IMR-90 (cell line): ENCODE data around the gene DAD1. TPM values are rescaled to one million over a fixed set of nuclear protein-coding genes. Genes with fewer than 3 reads are reported as not detected.

ENCODE experiments used
- ATAC-seq: fragments of 200-7000 bp; cut with Tn5 transposase; 2 replicates; pipeline ENCODE4 v1.9.1; 2020; ENCODE audit warnings: low read depth, mild to moderate bottlenecking, moderate library complexity
- BruUV-seq: library from RNA; stranded (reverse); fragments of 400-500 nt; replicated peaks from 2 replicates; lab custom pipeline; 2021; lab: Mats Ljungman, UMichigan
- CTCF ChIA-PET: fragments of 300-600 bp; formaldehyde crosslinking; extraction: SDS; loops from one replicate; lab custom pipeline; 2021; ENCODE audit warnings: antibody characterized with exemption; lab: Yijun Ruan, JAX
- POLR2A ChIA-PET: fragments of 300-600 bp; sonication (Branson Sonifier 250); formaldehyde crosslinking; loops from one replicate; lab custom pipeline; 2022; ENCODE audit warnings: antibody characterized with exemption; ENCODE audit not compliant: unreplicated experiment; lab: Charles Lee
- DNase-seq: peaks from one replicate; pipeline ENCODE4 v3.0.0; 2013
- H2AFZ ChIP-seq: replicated peaks from 2 replicates; pipeline ENCODE3; 2013; ENCODE audit warnings: low read length, mild to moderate bottlenecking; ENCODE audit not compliant: poor library complexity
- H2AK5ac ChIP-seq: 2 replicates; pipeline ENCODE4 v1.6.1; 2013; ENCODE audit warnings: low read depth, low read length, inconsistent platforms
- H2AK9ac ChIP-seq: replicated peaks from 2 replicates; pipeline ENCODE3; 2013; ENCODE audit warnings: mild to moderate bottlenecking, low read depth, low read length, moderate library complexity; ENCODE audit not compliant: poor library complexity
- H2BK120ac ChIP-seq: 2 replicates; pipeline ENCODE4 v1.6.1; 2013; ENCODE audit warnings: low read depth, low read length, inconsistent platforms
- H2BK15ac ChIP-seq: 3 replicates; pipeline ENCODE4 v1.6.1; 2013; ENCODE audit warnings: low read depth, low read length, inconsistent platforms
- H2BK20ac ChIP-seq: 2 replicates; pipeline ENCODE4 v1.6.1; 2013; ENCODE audit warnings: low read depth, mild to moderate bottlenecking, inconsistent platforms, low read length, moderate library complexity
- H2BK5ac ChIP-seq: 2 replicates; pipeline ENCODE4 v1.6.1; 2013; ENCODE audit warnings: mild to moderate bottlenecking, low read depth, low read length, inconsistent platforms; ENCODE audit not compliant: poor library complexity, severe bottlenecking
- H3K14ac ChIP-seq: replicated peaks from 2 replicates; pipeline ENCODE4 v1.6.1; 2013; ENCODE audit warnings: low read depth, low read length, inconsistent platforms
- H3K18ac ChIP-seq: 2 replicates; pipeline ENCODE4 v1.6.1; 2013; ENCODE audit warnings: low read depth, low read length, control low read depth
- H3K23ac ChIP-seq: 2 replicates; pipeline ENCODE4 v1.6.1; 2013; ENCODE audit warnings: low read depth, low read length, inconsistent platforms
- H3K27ac ChIP-seq: 2 replicates; pipeline ENCODE4 v1.5.1; 2013; ENCODE audit warnings: mild to moderate bottlenecking, control low read depth, low read length; ENCODE audit not compliant: insufficient read depth
- H3K27me3 ChIP-seq: 2 replicates; pipeline ENCODE4 v1.6.1; 2013; ENCODE audit warnings: low read length; ENCODE audit not compliant: control insufficient read depth, insufficient read depth
- H3K36me3 ChIP-seq: 2 replicates; pipeline ENCODE4 v1.6.1; 2013; ENCODE audit warnings: low read length, mixed read lengths; ENCODE audit not compliant: control insufficient read depth, insufficient read depth
- H3K4ac ChIP-seq: 2 replicates; pipeline ENCODE4 v1.6.1; 2013; ENCODE audit warnings: low read depth, low read length, inconsistent platforms
- H3K4me1 ChIP-seq: 2 replicates; pipeline ENCODE4 v1.6.1; 2013; ENCODE audit warnings: low read length, mixed read lengths; ENCODE audit not compliant: control insufficient read depth, insufficient read depth
- H3K4me2 ChIP-seq: 2 replicates; pipeline ENCODE4 v1.6.1; 2013; ENCODE audit warnings: low read depth, mild to moderate bottlenecking, control low read depth, low read length, moderate library complexity
- H3K4me3 ChIP-seq: 2 replicates; pipeline ENCODE4 v1.5.1; 2013; ENCODE audit warnings: low read depth, mild to moderate bottlenecking, control low read depth, low read length, moderate library complexity; ENCODE audit not compliant: insufficient read depth
- H3K56ac ChIP-seq: 2 replicates; pipeline ENCODE4 v1.6.1; 2013; ENCODE audit warnings: low read length, inconsistent platforms; ENCODE audit not compliant: insufficient read depth; ENCODE audit errors: extremely low read depth
- H3K79me1 ChIP-seq, 2 experiments: 2 replicates each; pipeline ENCODE4 v1.6.1; 2013; ENCODE audit warnings: low read length in 2 of 2, inconsistent platforms in 1 of 2, low read depth in 1 of 2
- H3K9ac ChIP-seq: 2 replicates; pipeline ENCODE4 v1.6.1; 2013; ENCODE audit warnings: low read depth, low read length, control low read depth
- H3K9me1 ChIP-seq: 2 replicates; pipeline ENCODE4 v1.6.1; 2013; ENCODE audit warnings: low read length, inconsistent platforms; ENCODE audit not compliant: insufficient read depth
- H3K9me3 ChIP-seq: 2 replicates; pipeline ENCODE4 v1.6.1; 2013; ENCODE audit warnings: low read length; ENCODE audit not compliant: control insufficient read depth, insufficient read depth
- H4K20me1 ChIP-seq: 2 replicates; pipeline ENCODE4 v1.6.1; 2013; ENCODE audit warnings: low read length, inconsistent platforms; ENCODE audit not compliant: insufficient read depth
- H4K5ac ChIP-seq: 2 replicates; pipeline ENCODE4 v1.6.1; 2013; ENCODE audit warnings: mild to moderate bottlenecking, low read depth, low read length, control low read depth
- H4K8ac ChIP-seq, 2 experiments: 2 replicates each; pipeline ENCODE4 v1.6.1; 2013; ENCODE audit warnings: low read depth in 2 of 2, low read length in 2 of 2, control low read depth in 1 of 2, inconsistent platforms in 1 of 2
- H4K91ac ChIP-seq: 2 replicates; pipeline ENCODE4 v1.6.1; 2013; ENCODE audit warnings: low read depth, low read length, inconsistent platforms; ENCODE audit not compliant: insufficient read depth
- BHLHE40 ChIP-seq: fragments of 150-350 bp; IDR thresholded peaks from 2 replicates; pipeline ENCODE4 v1.6.1; 2016; ENCODE audit warnings: mild to moderate bottlenecking, low read depth, low read length
- CEBPB ChIP-seq: IDR thresholded peaks from 2 replicates; pipeline ENCODE4 v1.6.1; 2012; ENCODE audit warnings: low read depth, low read length, improper control_type of control experiment
- CHD1 ChIP-seq: IDR thresholded peaks from 2 replicates; pipeline ENCODE4 v1.6.1; 2012; ENCODE audit warnings: low read depth, low read length, improper control_type of control experiment
- MAFK ChIP-seq: IDR thresholded peaks from 2 replicates; pipeline ENCODE4 v1.6.1; 2012; ENCODE audit warnings: low read depth, low read length, improper control_type of control experiment
- MXI1 ChIP-seq: IDR thresholded peaks from 2 replicates; pipeline ENCODE4 v1.6.1; 2012; ENCODE audit warnings: low read depth, mild to moderate bottlenecking, low read length, moderate library complexity, borderline replicate concordance
- POLR2A ChIP-seq: IDR thresholded peaks from 2 replicates; pipeline ENCODE4 v1.6.1; 2012; ENCODE audit warnings: mild to moderate bottlenecking, low read depth, low read length
- RAD21 ChIP-seq: IDR thresholded peaks from 2 replicates; pipeline ENCODE4 v1.6.1; 2012; ENCODE audit warnings: low read length, improper control_type of control experiment
- SMC3 ChIP-seq: fragments of 150-350 bp; IDR thresholded peaks from 2 replicates; pipeline ENCODE4 v1.6.1; 2016; ENCODE audit warnings: low read depth, mild to moderate bottlenecking, antibody characterized with exemption, low read length, moderate library complexity
- USF2 ChIP-seq: fragments of 150-350 bp; IDR thresholded peaks from 2 replicates; pipeline ENCODE4 v1.6.1; 2017; ENCODE audit warnings: mild to moderate bottlenecking, antibody characterized with exemption, low read length, low read depth
- WGBS, 2 experiments: methylation state at CpG; one replicate each; pipeline versions ENCODE4 v1.1.5 to v1.1.7; 2013; ENCODE audit warnings: missing lambda C conversion rate in 2 of 2; ENCODE audit not compliant: insufficient read length in 1 of 2; ENCODE audit errors: extremely low coverage in 2 of 2; 5-methylcytosine and 5-hydroxymethylcytosine counted together
- dilution Hi-C: fragments of 300-500 bp; cut with HindIII; formaldehyde crosslinking; loops from one replicate; pipeline ENCODE4 v1.14.3; 2018; ENCODE audit warnings: low sequenced_read_pairs; ENCODE audit not compliant: unreplicated experiment
- in situ Hi-C: fragments of 300-500 bp; cut with MboI; formaldehyde crosslinking; loops from 3 replicates; pipeline ENCODE4 v1.14.3; 2019; ENCODE audit warnings: low sequenced_read_pairs, inconsistent platforms, mixed read lengths
- intact Hi-C: fragments of 100-400 bp; cut with micrococcal nuclease; formaldehyde crosslinking; loops from 2 replicates; pipeline ENCODE4 v1.10.0; 2022
- polyA plus RNA-seq, 3 experiments: library from polyadenylated mRNA; depleted of rRNA; stranded (reverse); fragments of >200 nt; gene quantifications; 2 replicates each; pipeline ENCODE4 v1.2.3, GENCODE V29; 2012; ENCODE audit warnings: low replicate concordance in 1 of 3
- total RNA-seq: library from RNA; depleted of rRNA; stranded (reverse); fragments of >200 nt; gene quantifications from 2 replicates; pipeline ENCODE4 v1.2.3, GENCODE V29; 2012
- TF ChIP-seq, protein P1 (sequence below): fragments of 150-350 bp; IDR thresholded peaks from 2 replicates; pipeline ENCODE4 v1.6.1; 2016; ENCODE audit warnings: low read depth, mild to moderate bottlenecking, low read length, moderate library complexity, borderline replicate concordance

Gene DAD1
- total and polyA plus RNA-seq, 2 of the 4 experiments (the other 2 are of a cell fraction), result 396 to 496 TPM

DNA sequence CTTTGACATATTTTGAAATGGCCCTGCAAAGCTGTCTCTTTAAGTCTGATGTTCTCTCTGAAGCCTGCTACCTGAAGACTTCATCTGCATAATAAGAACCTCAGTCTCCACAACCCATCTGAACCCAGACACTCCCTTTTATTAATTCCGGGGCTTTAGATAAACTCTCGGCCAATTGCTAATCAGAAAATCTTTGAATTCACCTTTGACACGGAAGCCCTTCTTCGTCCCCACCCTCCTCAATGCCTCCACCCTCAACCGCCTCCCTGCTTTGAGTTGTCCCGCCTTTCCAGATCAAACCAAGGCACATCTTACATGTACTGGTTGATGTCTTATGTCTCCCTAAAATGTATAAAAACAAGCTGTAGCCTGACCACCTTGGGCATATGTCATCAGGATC is 37.6 kb upstream of the DAD1 start:
- H3K14ac ChIP-seq, result no peak overlapping the region
- in situ Hi-C loops, result no loop called here
- 70% methylated on average over 2 of the region's 6 CpGs; no CpG with 5 or more reads in 1 of the 2 experiments for WGBS, 2 experiments
- no peak for DNase-seq
- H4K20me1 ChIP-seq, result no peaks in the 10 kb centered on the region
- no peaks in the 10 kb centered on the region for H3K36me3 ChIP-seq
- H3K79me1 ChIP-seq, result no peaks in the 10 kb centered on the region
- no peak for ATAC-seq
- no peak overlapping the region for H3K56ac ChIP-seq
- H2BK20ac ChIP-seq, result no peak overlapping the region
- TF ChIP-seq SMC3 (no peak), MAFK (no peak), RAD21 (no peak), MXI1 (no peak), CHD1 (no peak), USF2 (no peak), CEBPB (no peak), BHLHE40 (no peak), POLR2A (no peak)
- TF ChIP-seq, protein P1, sequence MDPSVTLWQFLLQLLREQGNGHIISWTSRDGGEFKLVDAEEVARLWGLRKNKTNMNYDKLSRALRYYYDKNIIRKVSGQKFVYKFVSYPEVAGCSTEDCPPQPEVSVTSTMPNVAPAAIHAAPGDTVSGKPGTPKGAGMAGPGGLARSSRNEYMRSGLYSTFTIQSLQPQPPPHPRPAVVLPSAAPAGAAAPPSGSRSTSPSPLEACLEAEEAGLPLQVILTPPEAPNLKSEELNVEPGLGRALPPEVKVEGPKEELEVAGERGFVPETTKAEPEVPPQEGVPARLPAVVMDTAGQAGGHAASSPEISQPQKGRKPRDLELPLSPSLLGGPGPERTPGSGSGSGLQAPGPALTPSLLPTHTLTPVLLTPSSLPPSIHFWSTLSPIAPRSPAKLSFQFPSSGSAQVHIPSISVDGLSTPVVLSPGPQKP, result no peak
- H2BK5ac ChIP-seq, result no peak overlapping the region
- H4K8ac ChIP-seq, result no peak overlapping the region
- BruUV-seq, result no TSS peak
- H2AFZ ChIP-seq, result no peak overlapping the region
- no peak overlapping the region for H2AK5ac ChIP-seq
- ChIA-PET CTCF (no interaction called here), POLR2A (no interaction called here)
- no peak overlapping the region for H2AK9ac ChIP-seq
- no peaks in the 10 kb centered on the region; the same call in 1 of the 2 replicates for H3K27me3 ChIP-seq
- H3K4me3 ChIP-seq, result no peak overlapping the region
- H3K9me3 ChIP-seq, result no peaks in the 10 kb centered on the region
- no peak overlapping the region for H3K4me2 ChIP-seq
- no peak overlapping the region for H3K23ac ChIP-seq
- H4K91ac ChIP-seq, result no peak overlapping the region
- no peak overlapping the region for H3K4ac ChIP-seq
- peaks cover 2% of the 10 kb centered on the region for H3K9me1 ChIP-seq
- no peak overlapping the region for H2BK120ac ChIP-seq
- peaks cover 8% of the 10 kb centered on the region for H3K4me1 ChIP-seq
- intact Hi-C loops, result no loop called here
- H3K27ac ChIP-seq, result no peak overlapping the region
- no peak overlapping the region for H2BK15ac ChIP-seq
- H4K5ac ChIP-seq, result no peak overlapping the region
- H3K9ac ChIP-seq, result no peak overlapping the region
- H3K18ac ChIP-seq, result no peak overlapping the region
- dilution Hi-C loops, result no loop called here
